ENCODE measurements around the gene ELMO1. TPM values are rescaled to one million over a fixed set of nuclear protein-coding genes. Genes with fewer than 3 reads are reported as not detected.

The ELMO1 gene
- polyA plus RNA-seq, 2 of the 4 experiments (the other 2 are of a cell fraction): 2.3 to 6.1 TPM

GRCh38 chr7:37194943-37195342 is 253.7 kb downstream of the ELMO1 start:
- no peak overlapping the region for H3K27ac ChIP-seq
- CTCF ChIA-PET: interaction anchor here (1.0 to 8.2 kb wide), 7 partner anchors 12 to 755 kb away, joined by 3 to 108 read pairs (median 10); no protein-coding TSS in a partner anchor
- WGBS (ENCODE audit: missing lambda C conversion rate): 83% methylated on average over 4 of the region's 4 CpGs
- ATAC-seq (no peak), DNase-seq (ENCODE audit: low read depth in 1 of 2, low spot score in 1 of 2) (no peak), FAIRE-seq (no peak)
- POLR2A ChIA-PET: no interaction called here
- H3K9me3 ChIP-seq: no peaks in the 10 kb centered on the region
- H3K4me1 ChIP-seq: no peaks in the 10 kb centered on the region
- H3K4me2 ChIP-seq: no peak overlapping the region
- no peak overlapping the region for H3K4me3 ChIP-seq
- TF ChIP-seq ZFP36 (IDR thresholded peaks at IDR 0.05; ENCODE audit: borderline replicate concordance, partially characterized antibody) (no peak), FOSB (CRISPR knock-in tag; IDR thresholded peaks at IDR 0.05) (no peak)

GRCh38 chr7:37193775-37194135 is 254.9 kb downstream of the ELMO1 start:
- POLR2A ChIA-PET: no interaction called here
- ATAC-seq: no peak
- Histone ChIP-seq H3K4me2 (no peak overlapping the region), H3K9me3 (no peaks in the 10 kb centered on the region), H3K4me3 (no peak overlapping the region), H3K27ac (no peak overlapping the region), H3K4me1 (no peaks in the 10 kb centered on the region)
- TF ChIP-seq POLR2A (IDR thresholded peaks at IDR 0.05; ENCODE audit: low read length): no peak
- TF ChIP-seq HOXB5 (CRISPR knock-in tag; IDR thresholded peaks at IDR 0.05): no peak
- TF ChIP-seq EHF (CRISPR knock-in tag; IDR thresholded peaks at IDR 0.05): no peak
- TF ChIP-seq ELK1 (IDR thresholded peaks at IDR 0.05; ENCODE audit: low read depth, low read length): no peak
- TF ChIP-seq MYC (IDR thresholded peaks at IDR 0.05; ENCODE audit: borderline replicate concordance, low read length): no peak
- no peak for TF ChIP-seq SMC3 (IDR thresholded peaks at IDR 0.05)
- TF ChIP-seq EP300 (IDR thresholded peaks at IDR 0.05): no peak
- no peak for TF ChIP-seq TFCP2L1 (CRISPR knock-in tag; IDR thresholded peaks at IDR 0.05)
- no peak for TF ChIP-seq HOXB13 (CRISPR knock-in tag; IDR thresholded peaks at IDR 0.05; ENCODE audit: low read depth)
- no peak for TF ChIP-seq TP53 (CRISPR knock-in tag; IDR thresholded peaks at IDR 0.05)
- WGBS (ENCODE audit: missing lambda C conversion rate): 28% methylated on average over 2 of the region's 2 CpGs
- no peak for FAIRE-seq
- CTCF ChIA-PET: interaction anchor here (1.0 to 4.1 kb wide), 4 partner anchors 10 to 706 kb away, joined by 5 to 19 read pairs (median 10); no protein-coding TSS in a partner anchor
- DNase-seq (ENCODE audit: low read depth in 1 of 2, low spot score in 1 of 2): no peak

GRCh38 chr7:37193087-37193774 is 255.4 kb downstream of the ELMO1 start:
- no peak overlapping the region for H3K27ac ChIP-seq
- no peaks in the 10 kb centered on the region for H3K9me3 ChIP-seq
- 88% methylated on average over 16 of the region's 16 CpGs for WGBS (ENCODE audit: missing lambda C conversion rate)
- no peak overlapping the region for H3K4me3 ChIP-seq
- TF ChIP-seq NPAS2 (CRISPR knock-in tag; IDR thresholded peaks at IDR 0.05; ENCODE audit: borderline replicate concordance) (no peak), FOXS1 (CRISPR knock-in tag; IDR thresholded peaks at IDR 0.05) (no peak), JUNB (IDR thresholded peaks at IDR 0.05) (no peak), HOXB5 (CRISPR knock-in tag; IDR thresholded peaks at IDR 0.05) (no peak), PBX3 (IDR thresholded peaks at IDR 0.05) (no peak), RNF2 (IDR thresholded peaks at IDR 0.05; ENCODE audit: borderline replicate concordance, low read depth) (no peak), MAFK (IDR thresholded peaks at IDR 0.05; ENCODE audit: partially characterized antibody) (no peak), MYC (IDR thresholded peaks at IDR 0.05; ENCODE audit: borderline replicate concordance, low read length) (no peak), MAZ (IDR thresholded peaks at IDR 0.05; ENCODE audit: borderline replicate concordance, low read depth, low read length) (no peak), JUN (IDR thresholded peaks at IDR 0.05) (no peak), HOXA7 (CRISPR knock-in tag; IDR thresholded peaks at IDR 0.05) (no peak)
- no peak for ATAC-seq
- H3K4me2 ChIP-seq: no peak overlapping the region
- no peak for FAIRE-seq
- POLR2A ChIA-PET: no interaction called here
- CTCF ChIA-PET: interaction anchor here (1.9 to 4.1 kb wide), 3 partner anchors 11 to 706 kb away, joined by 10 to 19 read pairs (median 11); no protein-coding TSS in a partner anchor
- no peaks in the 10 kb centered on the region for H3K4me1 ChIP-seq
- no peak for DNase-seq (ENCODE audit: low read depth in 1 of 2, low spot score in 1 of 2)

All from A549 (cell line).